ENCODE results near the gene LAT. TPM values are rescaled to one million over a fixed set of nuclear protein-coding genes. Genes with fewer than 3 reads are reported as not detected.

The LAT gene
- total RNA-seq, 4 donors from 2014 or later: 0.31 to 0.49 TPM; not detected in 2

DNA sequence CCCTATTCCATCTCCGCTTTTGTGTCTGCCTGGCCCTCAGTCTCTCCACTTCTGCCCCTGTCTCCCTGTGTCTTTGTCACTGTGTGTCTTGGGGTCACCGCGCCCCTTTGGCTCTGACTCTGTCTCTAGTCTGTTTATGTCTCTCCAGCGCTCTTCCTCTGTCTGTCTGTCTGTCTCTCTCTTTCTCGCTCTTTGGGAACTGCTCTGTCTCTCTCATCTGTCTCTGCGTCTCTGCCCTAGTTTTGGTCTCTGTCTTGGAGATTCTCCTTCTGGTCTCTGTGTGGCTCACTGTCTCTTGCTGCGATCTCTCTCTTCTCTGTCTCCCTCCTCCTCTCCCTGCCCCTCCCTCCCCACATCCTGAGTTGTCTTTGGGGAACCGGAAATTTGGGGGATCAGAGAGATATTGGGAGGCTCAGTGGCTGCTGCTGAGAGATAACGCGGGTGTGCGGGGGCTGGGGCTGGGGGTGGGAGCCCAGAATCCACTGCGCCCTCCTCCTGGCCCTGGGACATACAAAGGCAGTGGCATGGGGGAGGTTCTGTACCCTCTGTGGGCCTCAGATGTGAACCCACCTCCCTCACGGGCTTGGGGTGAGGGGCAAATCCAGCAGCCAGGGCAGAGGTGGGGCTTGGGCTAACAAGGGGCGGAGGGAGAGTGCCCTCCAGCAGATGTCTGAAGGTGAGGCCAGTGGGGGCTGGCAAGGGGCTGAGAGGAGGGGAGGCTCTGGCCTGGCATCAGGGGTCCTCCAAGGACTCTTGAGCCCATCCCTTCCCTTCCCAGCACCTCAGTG is 24.4 kb downstream of the LAT start:
- no peak for DNase-seq
- Histone ChIP-seq H3K9me3 (no peaks in the 10 kb centered on the region), H3K4me1 (no peaks in the 10 kb centered on the region), H3K4me3 (no peak overlapping the region), H3K27me3 (no peaks in the 10 kb centered on the region), H3K36me3 (no peaks in the 10 kb centered on the region), H3K27ac (no peak overlapping the region)
- intact Hi-C loops (cut with DNase I; ENCODE audit: low total_unique reads): no loop called here
- no peak for TF ChIP-seq POLR2A (IDR thresholded peaks at IDR 0.05)
- TF ChIP-seq, protein P1, sequence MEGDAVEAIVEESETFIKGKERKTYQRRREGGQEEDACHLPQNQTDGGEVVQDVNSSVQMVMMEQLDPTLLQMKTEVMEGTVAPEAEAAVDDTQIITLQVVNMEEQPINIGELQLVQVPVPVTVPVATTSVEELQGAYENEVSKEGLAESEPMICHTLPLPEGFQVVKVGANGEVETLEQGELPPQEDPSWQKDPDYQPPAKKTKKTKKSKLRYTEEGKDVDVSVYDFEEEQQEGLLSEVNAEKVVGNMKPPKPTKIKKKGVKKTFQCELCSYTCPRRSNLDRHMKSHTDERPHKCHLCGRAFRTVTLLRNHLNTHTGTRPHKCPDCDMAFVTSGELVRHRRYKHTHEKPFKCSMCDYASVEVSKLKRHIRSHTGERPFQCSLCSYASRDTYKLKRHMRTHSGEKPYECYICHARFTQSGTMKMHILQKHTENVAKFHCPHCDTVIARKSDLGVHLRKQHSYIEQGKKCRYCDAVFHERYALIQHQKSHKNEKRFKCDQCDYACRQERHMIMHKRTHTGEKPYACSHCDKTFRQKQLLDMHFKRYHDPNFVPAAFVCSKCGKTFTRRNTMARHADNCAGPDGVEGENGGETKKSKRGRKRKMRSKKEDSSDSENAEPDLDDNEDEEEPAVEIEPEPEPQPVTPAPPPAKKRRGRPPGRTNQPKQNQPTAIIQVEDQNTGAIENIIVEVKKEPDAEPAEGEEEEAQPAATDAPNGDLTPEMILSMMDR (IDR thresholded peaks at IDR 0.05 in 4 of 5, conservative IDR thresholded peaks at IDR 0.05 in 1 of 5): no peak
- in situ Hi-C loops (cut with MboI; ENCODE audit: low sequenced_read_pairs in 4 of 4): no loop called here
- no peak for ATAC-seq

- H3K4me3 ChIP-seq: no peak overlapping the region
- no peak for TF ChIP-seq POLR2A (IDR thresholded peaks at IDR 0.05)
- TF ChIP-seq, protein P1 (IDR thresholded peaks at IDR 0.05 in 4 of 5, conservative IDR thresholded peaks at IDR 0.05 in 1 of 5): no peak
- H3K27ac ChIP-seq: no peak overlapping the region
- in situ Hi-C loops (cut with MboI; ENCODE audit: low sequenced_read_pairs in 4 of 4): no loop called here
- intact Hi-C loops (cut with DNase I; ENCODE audit: low total_unique reads): no loop called here
- ATAC-seq (no peak), DNase-seq (no peak)
- no peaks in the 10 kb centered on the region for H3K4me1 ChIP-seq
- no peaks in the 10 kb centered on the region for H3K9me3 ChIP-seq
- no peaks in the 10 kb centered on the region for H3K27me3 ChIP-seq
- H3K36me3 ChIP-seq: no peaks in the 10 kb centered on the region
These were observed 24.9 kb downstream of the LAT start for GRCh38 chr16:29009838-29010166.

DNA sequence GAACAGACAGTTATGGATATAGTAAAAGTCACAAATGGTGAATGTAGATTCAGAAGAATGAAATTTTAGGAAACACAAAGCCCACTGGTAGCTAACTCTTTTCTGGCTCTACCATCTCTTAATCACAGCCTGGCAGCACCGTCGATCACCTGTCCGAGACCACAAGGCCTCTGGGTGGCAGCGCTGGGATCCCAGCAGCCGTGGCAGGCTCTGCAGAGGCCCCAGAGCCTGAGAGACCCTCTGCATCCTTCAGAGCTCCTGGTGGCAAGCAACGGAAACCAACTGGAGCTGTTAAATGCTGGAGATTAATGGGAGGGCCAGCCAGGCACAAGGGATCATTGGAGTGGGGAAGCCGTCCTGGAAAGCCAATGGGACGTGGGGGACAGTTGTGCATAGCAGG is 26.3 kb downstream of the LAT start:
- Histone ChIP-seq H3K9me3 (no peaks in the 10 kb centered on the region), H3K4me3 (no peak overlapping the region), H3K27me3 (no peaks in the 10 kb centered on the region), H3K36me3 (no peaks in the 10 kb centered on the region), H3K4me1 (no peaks in the 10 kb centered on the region), H3K27ac (no peak overlapping the region)
- DNase-seq: no peak
- intact Hi-C loops (cut with DNase I; ENCODE audit: low total_unique reads): no loop called here
- no peak for ATAC-seq
- in situ Hi-C loops (cut with MboI; ENCODE audit: low sequenced_read_pairs in 4 of 4): no loop called here
- TF ChIP-seq POLR2A (IDR thresholded peaks at IDR 0.05): no peak
- TF ChIP-seq, protein P1 (IDR thresholded peaks at IDR 0.05 in 4 of 5, conservative IDR thresholded peaks at IDR 0.05 in 1 of 5): no peak

DNA sequence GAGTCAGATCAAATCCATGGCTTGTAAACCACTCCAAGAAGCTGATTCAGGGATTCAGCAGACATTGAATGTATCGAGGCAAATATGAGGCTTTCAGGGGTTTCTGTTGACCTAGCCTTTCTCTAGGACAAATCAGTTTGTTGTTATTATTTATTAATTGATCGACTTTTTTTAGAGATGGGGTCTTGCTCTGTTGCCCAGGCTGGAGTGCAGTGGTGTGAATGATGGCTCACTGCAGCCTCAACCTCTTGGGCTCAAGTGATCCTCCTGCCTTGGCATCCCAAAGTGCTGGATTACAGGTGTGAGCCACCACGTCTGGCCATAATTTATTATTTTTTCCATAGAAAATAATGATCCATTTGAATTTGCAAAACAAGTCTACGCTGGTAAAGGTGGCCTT is 27.0 kb downstream of the LAT start:
- H3K27me3 ChIP-seq: no peaks in the 10 kb centered on the region
- no peak overlapping the region for H3K27ac ChIP-seq
- ATAC-seq: no peak
- in situ Hi-C loops (cut with MboI; ENCODE audit: low sequenced_read_pairs in 4 of 4) (no loop called here), intact Hi-C loops (cut with DNase I; ENCODE audit: low total_unique reads) (no loop called here)
- no peaks in the 10 kb centered on the region for H3K36me3 ChIP-seq
- no peak for DNase-seq
- H3K4me3 ChIP-seq: no peak overlapping the region
- no peaks in the 10 kb centered on the region for H3K4me1 ChIP-seq
- no peak for TF ChIP-seq POLR2A (IDR thresholded peaks at IDR 0.05)
- TF ChIP-seq, protein P1 (IDR thresholded peaks at IDR 0.05 in 4 of 5, conservative IDR thresholded peaks at IDR 0.05 in 1 of 5): no peak
- no peaks in the 10 kb centered on the region for H3K9me3 ChIP-seq

Data from gastrocnemius medialis (tissue), 4 donors.